Measurements from ENCODE around the gene RBM28. TPM values are rescaled to one million over a fixed set of nuclear protein-coding genes. Genes with fewer than 3 reads are reported as not detected.

RBM28 gene
- total and polyA plus RNA-seq, 10 of the 15 experiments (the other 5 are each of a cell fraction or from before 2014, with no cell fraction given) = 14.3 to 50.4 (median 32.8) TPM

DNA sequence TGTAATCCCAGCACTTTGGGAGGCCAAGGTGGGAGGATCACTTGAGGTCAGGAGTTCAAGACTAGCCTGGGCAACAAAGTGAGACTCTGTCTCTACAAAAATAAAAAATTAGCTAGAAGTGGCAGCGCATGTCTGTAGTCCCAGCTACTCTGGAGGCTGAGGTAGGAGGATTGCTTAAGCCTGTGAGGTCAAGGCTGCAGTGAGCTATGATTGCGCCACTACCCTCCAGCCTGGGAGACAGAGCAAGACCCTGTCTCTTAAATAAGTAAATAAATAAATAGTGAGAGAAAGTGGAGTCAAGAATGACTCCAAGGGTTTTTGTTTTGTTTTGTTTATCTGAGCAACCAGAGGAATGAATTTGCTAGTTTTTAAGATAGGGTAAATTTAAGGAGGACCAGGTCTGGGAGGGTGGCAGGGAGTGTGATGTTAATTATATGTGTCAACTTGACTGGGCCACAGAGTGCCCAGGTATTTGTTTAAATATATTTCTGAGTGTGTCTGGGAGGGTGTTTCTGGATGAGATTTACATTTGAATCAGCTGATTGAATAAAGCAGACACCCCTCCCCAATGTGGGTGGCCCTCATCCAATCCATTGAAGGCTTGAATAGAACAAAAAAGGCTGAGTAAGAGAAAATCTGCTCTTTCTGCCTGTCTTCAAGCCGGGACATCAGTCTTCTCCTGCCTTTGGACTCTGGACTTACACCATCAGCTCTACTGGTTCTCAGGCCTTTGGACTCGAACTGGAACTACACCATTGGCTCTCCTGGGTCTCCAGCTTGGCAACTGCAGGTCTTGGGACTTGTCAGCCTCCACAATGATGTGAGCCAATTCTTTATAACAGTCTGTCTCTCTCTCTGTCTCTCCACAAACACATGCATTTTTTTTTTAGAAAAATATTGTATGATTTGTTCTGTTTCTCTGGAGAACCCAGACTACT lies 42.5 kb upstream of the RBM28 start:
- WGBS (ENCODE audit: insufficient coverage, insufficient replicate concordance, low lambda C conversion rate, missing lambda C conversion rate) = 30% methylated on average over 4 of the region's 4 CpGs
- BruUV-seq (replicated peaks) = no TSS peak
- Histone ChIP-seq H2AFZ (ENCODE audit: control insufficient read depth, low read depth, low read length) (no peak overlapping the region), H3K9ac (ENCODE audit: control insufficient read depth, insufficient read depth, low read length) (no peak overlapping the region), H3K4me1 (ENCODE audit: control insufficient read depth, insufficient read depth, low read length) (no peaks in the 10 kb centered on the region), H3K79me2 (ENCODE audit: control insufficient read depth, insufficient read depth, low read length) (no peaks in the 10 kb centered on the region), H3K4me3 (no peak overlapping the region), H3K27me3 (replicated peaks in 1 of 2; ENCODE audit: control insufficient read depth in 2 of 2, insufficient read depth in 2 of 2, low read length in 1 of 2) (no peaks in the 10 kb centered on the region; a peak in 1 of 4 replicates), H3K27ac (ENCODE audit: control insufficient read depth, insufficient read depth) (no peak overlapping the region), H4K20me1 (ENCODE audit: control insufficient read depth, insufficient read depth) (no peaks in the 10 kb centered on the region), H3K9me3 (replicated peaks; ENCODE audit: control insufficient read depth, insufficient read depth, low read length) (no peaks in the 10 kb centered on the region), H3K4me2 (ENCODE audit: control insufficient read depth, insufficient read depth) (no peak overlapping the region), H3K36me3 (ENCODE audit: control insufficient read depth in 2 of 2, insufficient read depth in 2 of 2, low read length in 1 of 2) (no peaks in the 10 kb centered on the region)
- DNase-seq (ENCODE audit: low read depth, low spot score) (no peak), ATAC-seq (no peak), FAIRE-seq (no peak)
- in situ Hi-C loops (cut with MboI) = no loop called here
- TF ChIP-seq ATF3 (IDR thresholded peaks at IDR 0.05; ENCODE audit: borderline replicate concordance, extremely low read depth, low read depth, low read length) (no peak), ESRRA (IDR thresholded peaks at IDR 0.05; ENCODE audit: low read length) (no peak), POU2F2 (IDR thresholded peaks at IDR 0.05; ENCODE audit: borderline replicate concordance, low read depth, low read length) (no peak), RELA (IDR thresholded peaks at IDR 0.05; ENCODE audit: borderline replicate concordance, partially characterized antibody) (no peak), HDGF (IDR thresholded peaks at IDR 0.05) (no peak), SMAD1 (IDR thresholded peaks at IDR 0.05; ENCODE audit: low read depth, partially characterized antibody) (no peak), IKZF2 (IDR thresholded peaks at IDR 0.05) (no peak), BCL11A (IDR thresholded peaks at IDR 0.05; ENCODE audit: low read depth, low read length) (no peak)
- TF ChIP-seq, protein P1, sequence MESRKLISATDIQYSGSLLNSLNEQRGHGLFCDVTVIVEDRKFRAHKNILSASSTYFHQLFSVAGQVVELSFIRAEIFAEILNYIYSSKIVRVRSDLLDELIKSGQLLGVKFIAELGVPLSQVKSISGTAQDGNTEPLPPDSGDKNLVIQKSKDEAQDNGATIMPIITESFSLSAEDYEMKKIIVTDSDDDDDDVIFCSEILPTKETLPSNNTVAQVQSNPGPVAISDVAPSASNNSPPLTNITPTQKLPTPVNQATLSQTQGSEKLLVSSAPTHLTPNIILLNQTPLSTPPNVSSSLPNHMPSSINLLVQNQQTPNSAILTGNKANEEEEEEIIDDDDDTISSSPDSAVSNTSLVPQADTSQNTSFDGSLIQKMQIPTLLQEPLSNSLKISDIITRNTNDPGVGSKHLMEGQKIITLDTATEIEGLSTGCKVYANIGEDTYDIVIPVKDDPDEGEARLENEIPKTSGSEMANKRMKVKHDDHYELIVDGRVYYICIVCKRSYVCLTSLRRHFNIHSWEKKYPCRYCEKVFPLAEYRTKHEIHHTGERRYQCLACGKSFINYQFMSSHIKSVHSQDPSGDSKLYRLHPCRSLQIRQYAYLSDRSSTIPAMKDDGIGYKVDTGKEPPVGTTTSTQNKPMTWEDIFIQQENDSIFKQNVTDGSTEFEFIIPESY (IDR thresholded peaks at IDR 0.05) = no peak
- TF ChIP-seq, protein P2, sequence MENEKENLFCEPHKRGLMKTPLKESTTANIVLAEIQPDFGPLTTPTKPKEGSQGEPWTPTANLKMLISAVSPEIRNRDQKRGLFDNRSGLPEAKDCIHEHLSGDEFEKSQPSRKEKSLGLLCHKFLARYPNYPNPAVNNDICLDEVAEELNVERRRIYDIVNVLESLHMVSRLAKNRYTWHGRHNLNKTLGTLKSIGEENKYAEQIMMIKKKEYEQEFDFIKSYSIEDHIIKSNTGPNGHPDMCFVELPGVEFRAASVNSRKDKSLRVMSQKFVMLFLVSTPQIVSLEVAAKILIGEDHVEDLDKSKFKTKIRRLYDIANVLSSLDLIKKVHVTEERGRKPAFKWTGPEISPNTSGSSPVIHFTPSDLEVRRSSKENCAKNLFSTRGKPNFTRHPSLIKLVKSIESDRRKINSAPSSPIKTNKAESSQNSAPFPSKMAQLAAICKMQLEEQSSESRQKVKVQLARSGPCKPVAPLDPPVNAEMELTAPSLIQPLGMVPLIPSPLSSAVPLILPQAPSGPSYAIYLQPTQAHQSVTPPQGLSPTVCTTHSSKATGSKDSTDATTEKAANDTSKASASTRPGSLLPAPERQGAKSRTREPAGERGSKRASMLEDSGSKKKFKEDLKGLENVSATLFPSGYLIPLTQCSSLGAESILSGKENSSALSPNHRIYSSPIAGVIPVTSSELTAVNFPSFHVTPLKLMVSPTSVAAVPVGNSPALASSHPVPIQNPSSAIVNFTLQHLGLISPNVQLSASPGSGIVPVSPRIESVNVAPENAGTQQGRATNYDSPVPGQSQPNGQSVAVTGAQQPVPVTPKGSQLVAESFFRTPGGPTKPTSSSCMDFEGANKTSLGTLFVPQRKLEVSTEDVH (IDR thresholded peaks at IDR 0.05; ENCODE audit: low read depth, partially characterized antibody) = no peak
- intact Hi-C loops (cut with micrococcal nuclease; ENCODE audit: unreplicated experiment) = loop anchor here (10.0 kb wide), 1 partner anchor 251 kb away; no protein-coding TSS in a partner anchor
- ChIA-PET SMC1A (ENCODE audit: uncharacterized antibody, unreplicated experiment) (interaction anchor here (1.2 to 1.5 kb wide), 2 partner anchors 14 to 28 kb away, joined by 3 to 6 read pairs; no protein-coding TSS in a partner anchor), RAD21 (ENCODE audit: unreplicated experiment) (interaction anchor here (1.4 to 2.8 kb wide), 3 partner anchors 38 to 40 kb away, joined by 3 to 24 read pairs (median 4); no protein-coding TSS in a partner anchor), CTCF (interaction anchor here (0.6 to 6.4 kb wide), 18 partner anchors 8 to 677 kb away, joined by 3 to 106 read pairs (median 5); partner anchors contain the start of gene RBM28), POLR2A (interaction anchor here (0.6 kb wide), 1 partner anchor 66 kb away, joined by 3 read pairs; no protein-coding TSS in a partner anchor)
